ENCODE measurements around the gene MAGEA11. TPM values are rescaled to one million over a fixed set of nuclear protein-coding genes. Genes with fewer than 3 reads are reported as not detected.
"Not testable (repeated sequence)": the region's sequence is repeated elsewhere in the genome, so short reads cannot be mapped to it uniquely, and the experiment has no call there.

The MAGEA11 gene
- total and polyA plus RNA-seq, 4 donors: not detected

DNA sequence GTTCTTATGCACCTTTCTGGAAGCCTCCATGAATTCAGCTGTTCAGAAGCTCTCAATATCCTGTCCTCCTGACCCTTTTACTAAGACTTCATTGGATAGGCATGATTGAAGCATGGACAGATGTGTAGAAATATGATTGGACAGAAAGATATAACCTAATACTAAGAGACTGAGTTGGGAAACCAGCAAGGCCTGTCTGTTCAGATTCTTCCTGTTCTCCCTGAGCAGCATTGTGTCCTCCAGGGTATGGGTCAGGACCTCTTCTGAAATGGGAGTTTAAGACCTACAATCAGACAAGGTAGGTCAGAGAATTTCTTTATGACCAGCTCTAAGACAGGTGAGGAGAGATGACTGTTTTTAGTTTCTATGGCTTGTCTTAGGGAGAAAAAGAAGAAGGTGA lies 23.9 kb upstream of the MAGEA11 start:
- DNase-seq: no peak
- H3K36me3 ChIP-seq (ENCODE audit: control insufficient read depth in 4 of 4, insufficient read depth in 4 of 4, low read length in 4 of 4): no peaks in the 10 kb centered on the region
- no peaks in the 10 kb centered on the region for H3K4me1 ChIP-seq (ENCODE audit: control insufficient read depth in 5 of 5, insufficient read depth in 5 of 5, low read length in 5 of 5)
- TF ChIP-seq, protein P1, sequence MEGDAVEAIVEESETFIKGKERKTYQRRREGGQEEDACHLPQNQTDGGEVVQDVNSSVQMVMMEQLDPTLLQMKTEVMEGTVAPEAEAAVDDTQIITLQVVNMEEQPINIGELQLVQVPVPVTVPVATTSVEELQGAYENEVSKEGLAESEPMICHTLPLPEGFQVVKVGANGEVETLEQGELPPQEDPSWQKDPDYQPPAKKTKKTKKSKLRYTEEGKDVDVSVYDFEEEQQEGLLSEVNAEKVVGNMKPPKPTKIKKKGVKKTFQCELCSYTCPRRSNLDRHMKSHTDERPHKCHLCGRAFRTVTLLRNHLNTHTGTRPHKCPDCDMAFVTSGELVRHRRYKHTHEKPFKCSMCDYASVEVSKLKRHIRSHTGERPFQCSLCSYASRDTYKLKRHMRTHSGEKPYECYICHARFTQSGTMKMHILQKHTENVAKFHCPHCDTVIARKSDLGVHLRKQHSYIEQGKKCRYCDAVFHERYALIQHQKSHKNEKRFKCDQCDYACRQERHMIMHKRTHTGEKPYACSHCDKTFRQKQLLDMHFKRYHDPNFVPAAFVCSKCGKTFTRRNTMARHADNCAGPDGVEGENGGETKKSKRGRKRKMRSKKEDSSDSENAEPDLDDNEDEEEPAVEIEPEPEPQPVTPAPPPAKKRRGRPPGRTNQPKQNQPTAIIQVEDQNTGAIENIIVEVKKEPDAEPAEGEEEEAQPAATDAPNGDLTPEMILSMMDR (IDR thresholded peaks at IDR 0.05; ENCODE audit: control extremely low read depth, extremely low read depth): no peak
- ATAC-seq (ENCODE audit: insufficient read depth, low FRiP score): no peak
- H3K9me3 ChIP-seq (ENCODE audit: control insufficient read depth in 4 of 4, insufficient read depth in 3 of 4, low read length in 3 of 4): peaks cover 0 to 4% (median 0%) of the 10 kb centered on the region in 4 donors
- no peak overlapping the region for H3K27ac ChIP-seq (ENCODE audit: low read depth in 1 of 2, low read length in 1 of 2)
- no peak overlapping the region for H3K4me3 ChIP-seq
- peaks cover 0 to 5% (median 0%) of the 10 kb centered on the region in 3 donors for H3K27me3 ChIP-seq (ENCODE audit: control insufficient read depth in 3 of 3, insufficient read depth in 3 of 3, low read length in 2 of 3)
- no peak overlapping the region for H3K9ac ChIP-seq (ENCODE audit: insufficient read depth in 1 of 2, low read length in 2 of 2)

GRCh38 chrX:149688552-149688951 lies 23.3 kb upstream of the MAGEA11 start:
- H3K4me3 ChIP-seq: no peak overlapping the region
- peaks cover 0 to 5% (median 0%) of the 10 kb centered on the region in 3 donors for H3K27me3 ChIP-seq (ENCODE audit: control insufficient read depth in 3 of 3, insufficient read depth in 3 of 3, low read length in 2 of 3)
- ATAC-seq (ENCODE audit: insufficient read depth, low FRiP score) (no peak), DNase-seq (no peak)
- H3K9me3 ChIP-seq (ENCODE audit: control insufficient read depth in 4 of 4, insufficient read depth in 3 of 4, low read length in 3 of 4): peaks cover 0 to 4% (median 0%) of the 10 kb centered on the region in 4 donors
- no peaks in the 10 kb centered on the region for H3K4me1 ChIP-seq (ENCODE audit: control insufficient read depth in 5 of 5, insufficient read depth in 5 of 5, low read length in 5 of 5)
- no peaks in the 10 kb centered on the region for H3K36me3 ChIP-seq (ENCODE audit: control insufficient read depth in 4 of 4, insufficient read depth in 4 of 4, low read length in 4 of 4)
- TF ChIP-seq, protein P1 (IDR thresholded peaks at IDR 0.05; ENCODE audit: control extremely low read depth, extremely low read depth): no peak
- WGBS, 2 donors: 70 to 87% methylated on average over 1 of the region's 1 CpG
- H3K27ac ChIP-seq (ENCODE audit: low read depth in 1 of 2, low read length in 1 of 2): no peak overlapping the region
- no peak overlapping the region for H3K9ac ChIP-seq (ENCODE audit: insufficient read depth in 1 of 2, low read length in 2 of 2)

DNA sequence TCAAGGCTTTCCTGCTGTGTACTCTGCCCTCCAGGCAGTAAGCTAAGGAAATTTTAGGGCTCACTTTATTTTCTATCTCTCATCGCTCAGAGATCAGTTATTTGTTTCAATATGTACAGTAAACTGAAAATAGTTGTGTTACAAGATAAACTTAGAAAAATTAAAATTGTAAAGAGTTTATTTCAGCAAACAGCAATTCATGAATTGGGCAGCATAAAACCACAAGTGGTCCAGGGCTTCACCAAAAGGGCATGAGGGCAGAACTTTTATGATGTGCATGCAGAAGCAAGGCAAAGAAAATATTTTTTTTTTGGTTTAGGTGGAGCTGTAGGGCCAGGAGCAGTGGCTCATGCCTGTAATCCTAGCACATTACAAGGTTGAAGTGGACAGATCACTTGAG lies 20.1 kb upstream of the MAGEA11 start:
- ATAC-seq (ENCODE audit: insufficient read depth, low FRiP score): no peak

GRCh38 chrX:149692686-149693272 lies 19.1 kb upstream of the MAGEA11 start:
- not testable (repeated sequence) for H3K27ac ChIP-seq (ENCODE audit: low read depth in 1 of 2, low read length in 1 of 2); H3K36me3 ChIP-seq (ENCODE audit: control insufficient read depth in 4 of 4, insufficient read depth in 4 of 4, low read length in 4 of 4); DNase-seq; H3K9ac ChIP-seq (ENCODE audit: insufficient read depth in 1 of 2, low read length in 2 of 2); ATAC-seq (ENCODE audit: insufficient read depth, low FRiP score); H3K27me3 ChIP-seq (ENCODE audit: control insufficient read depth in 3 of 3, insufficient read depth in 3 of 3, low read length in 2 of 3); H3K4me3 ChIP-seq; H3K4me1 ChIP-seq (ENCODE audit: control insufficient read depth in 5 of 5, insufficient read depth in 5 of 5, low read length in 5 of 5); H3K9me3 ChIP-seq (ENCODE audit: control insufficient read depth in 4 of 4, insufficient read depth in 3 of 4, low read length in 3 of 4)
- WGBS, 2 donors: 64 to 86% methylated on average over 6 of the region's 6 CpGs

More for the DNA sequence above, 20.1 kb upstream of the MAGEA11 start:
- Histone ChIP-seq H3K27me3 (ENCODE audit: control insufficient read depth in 3 of 3, insufficient read depth in 3 of 3, low read length in 2 of 3) (peaks cover 0 to 5% (median 0%) of the 10 kb centered on the region in 3 donors), H3K9me3 (ENCODE audit: control insufficient read depth in 4 of 4, insufficient read depth in 3 of 4, low read length in 3 of 4) (peaks cover 0 to 6% (median 2%) of the 10 kb centered on the region in 4 donors), H3K4me1 (ENCODE audit: control insufficient read depth in 5 of 5, insufficient read depth in 5 of 5, low read length in 5 of 5) (no peaks in the 10 kb centered on the region), H3K36me3 (ENCODE audit: control insufficient read depth in 4 of 4, insufficient read depth in 4 of 4, low read length in 4 of 4) (no peaks in the 10 kb centered on the region), H3K27ac (ENCODE audit: low read depth in 1 of 2, low read length in 1 of 2) (no peak overlapping the region), H3K9ac (ENCODE audit: insufficient read depth in 1 of 2, low read length in 2 of 2) (no peak overlapping the region), H3K4me3 (no peak overlapping the region)
- 83 to 96% methylated on average over 1 of the region's 1 CpG for WGBS, 2 donors
- TF ChIP-seq, protein P1 (IDR thresholded peaks at IDR 0.05; ENCODE audit: control extremely low read depth, extremely low read depth): no peak
- no peak for DNase-seq
